ENCODE measurements around the gene ARHGAP32.

Gene ARHGAP32

GRCh38 chr11:129109701-129110100 is 82.4 kb downstream of the ARHGAP32 start:
- no peak for DNase-seq (ENCODE audit: low read depth)

- DNase-seq (ENCODE audit: low read depth), result no peak
Measured at GRCh38 chr11:129106788-129107187, 85.3 kb downstream of the ARHGAP32 start.

- no peak for DNase-seq (ENCODE audit: low read depth)
Measured at GRCh38 chr11:129102756-129103155, 89.4 kb downstream of the ARHGAP32 start.

- no peak for DNase-seq (ENCODE audit: low read depth)
Measured at GRCh38 chr11:129102225-129102624, 89.9 kb downstream of the ARHGAP32 start.

- no peak for DNase-seq (ENCODE audit: low read depth)
Measured at GRCh38 chr11:129093283-129093682, 98.8 kb downstream of the ARHGAP32 start.

- DNase-seq (ENCODE audit: low read depth), result no peak
Measured at GRCh38 chr11:129090056-129090455, 102.1 kb downstream of the ARHGAP32 start.

GRCh38 chr11:129089279-129089678 is 102.8 kb downstream of the ARHGAP32 start:
- no peak for DNase-seq (ENCODE audit: low read depth)

GRCh38 chr11:129086976-129087375 is 105.1 kb downstream of the ARHGAP32 start:
- no peak for DNase-seq (ENCODE audit: low read depth)

GRCh38 chr11:129077191-129077590 is 114.9 kb downstream of the ARHGAP32 start:
- no peak for DNase-seq (ENCODE audit: low read depth)

GRCh38 chr11:129075757-129076156 is 116.4 kb downstream of the ARHGAP32 start:
- DNase-seq (ENCODE audit: low read depth), result no peak

- DNase-seq (ENCODE audit: low read depth), result no peak
Measured at GRCh38 chr11:129067454-129067853, 124.7 kb downstream of the ARHGAP32 start.

GRCh38 chr11:129066229-129066628 is 125.9 kb downstream of the ARHGAP32 start:
- DNase-seq (ENCODE audit: low read depth), result no peak

GRCh38 chr11:129063118-129063517 is 129.0 kb downstream of the ARHGAP32 start:
- no peak for DNase-seq (ENCODE audit: low read depth)

GRCh38 chr11:129061492-129062230 is 130.5 kb downstream of the ARHGAP32 start:
- no peak for DNase-seq (ENCODE audit: low read depth)

GRCh38 chr11:129056916-129057315 is 135.2 kb downstream of the ARHGAP32 start:
- DNase-seq (ENCODE audit: low read depth), result no peak

GRCh38 chr11:129055196-129055595 is 136.9 kb downstream of the ARHGAP32 start:
- no peak for DNase-seq (ENCODE audit: low read depth)

GRCh38 chr11:129048911-129049310 is 143.2 kb downstream of the ARHGAP32 start:
- no peak for DNase-seq (ENCODE audit: low read depth)

GRCh38 chr11:129045150-129045549 is 147.0 kb downstream of the ARHGAP32 start:
- DNase-seq (ENCODE audit: low read depth), result no peak

- no peak for DNase-seq (ENCODE audit: low read depth)
Measured at GRCh38 chr11:129042503-129042902, 149.6 kb downstream of the ARHGAP32 start.

- no peak for DNase-seq (ENCODE audit: low read depth)
Measured at GRCh38 chr11:129041611-129042018, 150.5 kb downstream of the ARHGAP32 start.

GRCh38 chr11:129040934-129041333 is 151.2 kb downstream of the ARHGAP32 start:
- no peak for DNase-seq (ENCODE audit: low read depth)

GRCh38 chr11:129035244-129035643 is 156.9 kb downstream of the ARHGAP32 start:
- no peak for DNase-seq (ENCODE audit: low read depth)

- DNase-seq (ENCODE audit: low read depth), result no peak
Measured at GRCh38 chr11:129034001-129034400, 158.1 kb downstream of the ARHGAP32 start.

- DNase-seq (ENCODE audit: low read depth), result no peak
Measured at GRCh38 chr11:129023968-129024676, 168.0 kb downstream of the ARHGAP32 start.
